HL-60/S4 treated with phorbol 12-myristate 13-acetate at 8.2 ng/mL for 4 days and 3 days (cell line): ENCODE data around the gene RPS26.
"Not testable (repeated sequence)": the region's sequence is repeated elsewhere in the genome, so short reads cannot be mapped to it uniquely, and the experiment has no call there.

ENCODE experiments used
- in situ Hi-C: fragments of 300-500 bp; cut with MboI; formaldehyde crosslinking; loops from 2 replicates; pipeline ENCODE4 v1.15.0; 2022; ENCODE audit warnings: low sequenced_read_pairs

Gene RPS26

GRCh38 chr12:56041552-56042429 is at the start of gene RPS26:
TSS of gene RPS26 (plus strand) at chr12:56041918. CDS start at chr12:56042167, 249 bp downstream.
- in situ Hi-C loops, result no loop called here

DNA sequence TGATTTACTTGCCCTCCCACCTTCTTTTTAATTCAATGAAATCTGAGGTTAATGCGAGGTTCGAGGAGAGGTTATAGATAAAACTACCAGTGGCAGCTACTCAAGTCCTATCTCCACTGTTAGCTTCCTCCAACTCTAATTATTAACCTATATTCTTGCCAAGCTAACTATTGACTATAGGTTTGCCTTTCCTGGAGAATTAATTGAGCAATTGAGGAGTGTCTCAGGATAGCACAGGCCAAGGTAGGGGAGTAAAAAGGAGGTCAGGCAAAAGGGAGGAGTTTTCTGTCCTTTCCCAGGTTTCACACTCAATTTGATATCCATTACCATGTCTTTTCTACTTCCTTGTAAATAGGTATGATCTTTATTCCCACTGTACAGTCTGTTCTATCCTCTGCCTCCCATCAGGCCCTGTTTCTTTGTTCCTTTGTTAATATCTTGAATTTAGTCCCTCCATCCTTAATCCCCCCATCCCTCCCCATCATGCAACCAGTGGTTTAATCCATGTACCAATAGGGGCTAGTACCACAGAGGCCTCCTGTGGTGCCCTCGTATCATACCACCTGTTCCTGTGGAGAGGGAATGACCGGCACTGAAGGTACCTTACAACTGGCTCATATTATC is 48.4 kb upstream of the RPS26 start:
- in situ Hi-C loops, result no loop called here

DNA sequence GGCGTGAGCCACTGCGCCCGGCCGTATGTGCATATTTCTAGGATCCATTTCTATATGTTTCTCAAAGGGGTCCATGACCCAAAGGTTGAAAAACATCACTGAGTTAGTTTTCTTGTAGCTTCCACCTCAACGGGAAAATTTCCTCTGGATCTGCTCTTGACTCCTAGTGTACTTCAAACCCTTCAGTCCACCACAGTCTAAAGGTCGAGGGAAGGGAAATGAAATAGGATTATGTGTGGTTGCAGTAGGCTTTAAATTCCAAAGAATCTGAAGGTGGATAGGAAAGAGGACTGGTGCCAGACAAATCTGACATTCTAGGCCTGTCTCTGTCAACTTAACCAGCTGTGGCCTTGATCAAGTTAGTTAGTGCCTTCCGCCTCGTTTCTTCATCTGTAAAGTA is 46.4 kb upstream of the RPS26 start:
- in situ Hi-C loops, result no loop called here

DNA sequence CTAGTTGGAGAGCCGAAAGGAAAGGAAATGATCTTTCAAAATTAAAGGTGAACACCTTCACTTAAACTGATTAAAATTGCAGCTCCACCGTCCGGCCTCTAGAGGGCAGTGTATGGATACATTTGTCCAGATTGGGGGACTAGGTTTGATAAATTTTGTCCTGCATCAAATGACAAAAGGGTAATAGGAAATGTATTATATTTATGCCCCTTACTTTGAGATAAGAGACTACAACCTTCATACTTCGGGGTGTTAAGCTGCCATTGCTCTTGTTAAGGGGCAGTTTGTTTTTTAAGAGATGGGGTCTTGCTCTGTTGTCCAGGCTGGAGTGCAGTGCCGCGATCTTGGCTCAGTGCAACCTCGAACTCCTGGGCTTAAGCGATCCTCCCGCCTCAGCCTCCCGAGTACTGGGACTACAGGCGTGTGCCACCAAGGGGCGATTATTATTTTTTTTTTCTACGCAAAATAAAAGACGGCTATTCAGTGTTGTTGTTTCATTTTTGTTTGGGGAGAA is 45.5 kb upstream of the RPS26 start:
- in situ Hi-C loops, result no loop called here

GRCh38 chr12:55996715-55997534 is 44.8 kb upstream of the RPS26 start, which contains the start of gene SUOX:
TSS of gene SUOX (plus strand) at chr12:55997276. CDS start at chr12:56002222, 4,946 bp downstream.
- in situ Hi-C loops, result no loop called here

DNA sequence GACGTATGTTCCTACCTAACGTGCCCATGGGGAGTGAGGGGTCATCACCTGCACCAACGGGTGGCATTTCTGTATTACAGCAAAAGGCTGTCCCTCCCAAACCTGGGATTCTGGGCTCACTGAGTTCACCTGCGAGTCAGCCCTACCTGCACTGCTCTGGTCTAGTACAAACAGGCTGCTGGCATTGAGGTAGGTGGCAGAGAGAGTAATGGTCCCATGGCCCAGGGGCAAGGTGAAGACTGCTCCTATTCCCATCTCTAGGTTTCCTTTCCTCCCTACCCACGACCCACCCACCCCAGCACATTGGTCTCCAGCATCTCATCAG is 44.2 kb upstream of the RPS26 start:
- in situ Hi-C loops, result no loop called here

- in situ Hi-C loops, result not testable (repeated sequence)
Measured at GRCh38 chr12:55999522-55999921, 42.2 kb upstream of the RPS26 start.

DNA sequence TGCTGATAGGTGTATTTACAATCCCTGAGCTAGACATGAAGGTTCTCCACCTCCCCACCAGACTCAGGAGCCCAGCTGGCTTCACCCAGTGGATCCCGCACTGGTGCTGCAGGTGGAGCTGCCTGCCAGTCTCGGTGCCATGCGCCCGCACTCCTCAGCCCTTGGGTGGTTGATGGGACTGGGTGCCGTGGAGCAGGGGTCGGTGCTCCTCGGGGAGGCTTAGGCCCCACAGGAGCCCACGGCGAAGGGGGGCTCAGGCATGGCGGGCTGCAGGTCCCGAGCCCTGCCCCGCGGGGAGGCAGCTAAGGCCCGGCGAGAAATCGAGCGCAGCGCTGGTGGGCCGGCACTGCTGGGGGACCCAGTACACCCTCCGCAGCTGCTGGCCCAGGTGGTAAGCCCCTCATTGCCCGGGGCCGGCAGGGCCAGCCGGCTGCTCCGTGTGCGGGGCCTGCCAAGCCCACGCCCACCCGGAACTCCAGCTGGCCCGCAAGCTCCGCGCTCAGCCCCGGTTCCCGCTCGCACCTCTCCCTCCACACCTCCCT is 41.6 kb upstream of the RPS26 start:
- in situ Hi-C loops, result not testable (repeated sequence)

- in situ Hi-C loops, result no loop called here
Measured at GRCh38 chr12:56001487-56002100, 40.1 kb upstream of the RPS26 start.

DNA sequence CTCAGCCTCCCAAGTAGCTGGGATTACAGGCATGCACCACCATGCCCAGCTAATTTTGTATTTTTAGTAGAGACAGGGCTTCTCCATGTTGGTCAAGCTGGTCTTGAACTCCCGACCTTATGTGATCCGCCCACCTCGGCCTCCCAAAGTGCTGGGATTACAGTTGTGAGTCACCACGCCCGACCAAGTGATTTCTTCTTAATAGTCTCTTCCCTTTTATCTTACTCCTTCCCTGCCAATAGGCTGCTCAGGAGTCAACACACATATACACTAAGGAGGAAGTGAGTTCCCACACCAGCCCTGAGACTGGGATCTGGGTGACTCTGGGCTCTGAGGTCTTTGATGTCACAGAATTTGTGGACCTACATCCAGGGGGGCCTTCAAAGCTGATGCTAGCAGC is 38.3 kb upstream of the RPS26 start:
- in situ Hi-C loops, result not testable (repeated sequence)

- in situ Hi-C loops, result no loop called here
Measured at GRCh38 chr12:56004211-56004610, 37.5 kb upstream of the RPS26 start.

- in situ Hi-C loops, result no loop called here
Measured at GRCh38 chr12:56007564-56008559, 33.9 kb upstream of the RPS26 start.

DNA sequence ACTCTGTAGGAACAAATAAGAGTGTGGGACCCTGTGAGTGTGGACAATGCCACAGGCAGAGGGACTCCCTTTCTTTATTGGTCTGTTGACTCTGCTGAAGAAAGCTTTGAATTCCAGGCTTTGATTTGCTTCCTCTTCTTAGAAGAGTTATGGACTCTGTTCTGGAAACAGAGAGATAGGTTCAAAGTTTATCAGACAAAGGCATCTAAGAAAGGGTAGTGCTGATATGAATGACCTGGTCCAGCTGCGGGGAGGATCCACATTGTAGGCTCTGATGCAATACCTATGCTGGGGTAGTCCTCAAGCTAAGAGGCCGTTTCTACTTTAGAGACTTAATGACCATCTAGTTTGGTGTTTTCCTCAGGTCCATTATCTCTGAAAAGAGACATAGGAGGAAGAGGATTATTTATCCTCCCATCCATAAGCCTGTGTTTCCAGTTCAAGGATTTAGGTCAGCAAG is 31.6 kb upstream of the RPS26 start:
- in situ Hi-C loops, result no loop called here

DNA sequence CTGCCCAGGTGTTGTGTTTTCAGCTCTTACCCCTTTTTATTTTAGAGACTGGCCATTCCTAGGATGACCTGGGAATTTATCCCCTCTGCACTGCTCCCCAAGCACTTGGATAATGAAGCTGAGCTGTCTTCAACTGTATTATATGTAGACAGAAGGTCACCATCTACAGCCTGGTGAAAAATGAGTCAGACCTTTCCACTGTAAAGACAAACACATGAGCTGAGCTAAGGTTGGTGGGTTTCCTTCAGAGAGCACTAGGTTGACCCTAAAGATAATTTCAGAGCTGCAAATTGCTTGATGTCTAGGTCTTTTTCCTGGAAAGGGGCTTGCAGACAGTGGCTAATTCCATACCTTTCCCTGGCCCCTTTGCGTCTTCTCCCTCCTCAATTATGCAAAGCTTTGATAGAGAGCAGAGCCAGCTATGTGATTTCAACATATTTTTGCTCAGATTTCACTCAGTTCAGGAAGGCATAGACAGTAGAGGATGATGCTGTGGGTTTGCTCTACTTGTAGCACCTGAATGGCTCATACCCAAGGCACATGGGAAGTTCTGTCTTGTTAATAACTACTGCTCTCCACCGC is 30.1 kb upstream of the RPS26 start:
- in situ Hi-C loops, result no loop called here

DNA sequence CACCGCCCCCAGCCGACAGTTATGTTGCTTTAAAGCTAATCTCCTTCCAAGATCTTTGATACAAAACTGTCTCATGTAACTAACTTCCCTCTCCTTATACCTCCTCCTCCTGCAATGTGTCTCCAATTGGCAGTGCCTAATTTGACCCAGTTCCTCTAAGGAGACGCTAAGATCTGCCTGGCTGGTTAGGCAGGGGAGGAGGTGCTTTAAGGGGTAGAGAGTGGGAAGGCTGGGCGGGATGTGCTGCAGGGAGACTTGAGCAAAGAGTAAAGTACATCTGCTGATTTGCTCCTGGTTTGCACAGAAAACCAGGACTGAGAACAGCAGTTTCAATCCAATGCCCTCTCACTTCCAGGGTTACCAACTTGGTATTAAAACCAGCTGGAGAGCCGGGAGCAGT is 28.2 kb upstream of the RPS26 start:
- in situ Hi-C loops, result no loop called here

DNA sequence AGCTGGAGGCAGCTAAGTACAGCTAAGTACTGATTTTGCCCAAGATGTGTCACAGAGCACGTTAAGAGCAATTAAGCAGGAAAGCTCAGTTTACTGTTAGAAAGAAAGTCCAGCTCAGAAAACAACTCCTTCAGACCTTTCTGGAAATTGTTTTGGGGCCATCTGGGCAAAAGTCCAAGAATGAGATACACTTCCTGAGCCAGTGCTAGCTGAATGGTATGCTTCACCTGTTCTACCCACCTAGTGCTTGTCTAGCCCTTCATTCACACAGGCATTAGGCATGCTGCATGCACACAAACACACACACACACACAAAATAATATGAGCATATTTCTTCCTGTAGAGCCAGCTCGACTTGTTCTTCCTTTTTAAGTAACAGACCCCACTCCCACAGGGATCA is 27.5 kb upstream of the RPS26 start:
- in situ Hi-C loops, result no loop called here

DNA sequence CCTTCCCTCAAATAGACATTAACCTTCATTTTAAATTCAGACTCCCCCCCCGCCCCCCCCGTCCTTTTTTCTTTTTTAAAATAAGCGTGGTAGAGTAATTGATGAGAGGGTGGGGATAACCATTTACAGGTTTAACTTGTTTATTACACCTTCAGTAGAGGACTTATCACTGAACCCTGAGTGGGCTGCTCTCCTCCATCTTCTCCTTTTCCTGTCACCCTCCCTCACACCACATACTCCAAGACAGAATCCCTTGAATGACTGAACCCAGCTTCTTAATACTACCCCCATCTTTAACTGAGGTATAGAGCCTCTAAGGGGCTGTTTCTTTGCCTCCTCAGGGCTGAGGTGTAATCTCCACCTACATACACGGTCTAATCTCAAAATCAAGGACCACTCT is 24.5 kb upstream of the RPS26 start:
- in situ Hi-C loops, result no loop called here

GRCh38 chr12:56018356-56018755 is 23.4 kb upstream of the RPS26 start:
- in situ Hi-C loops, result no loop called here
